T47D (cell line): ENCODE results near the gene C2CD4D.
"Not testable (repeated sequence)": the region's sequence is repeated elsewhere in the genome, so short reads cannot be mapped to it uniquely, and the experiment has no call there.

ENCODE experiments used
- DNase-seq, 2 experiments: peaks; one replicate each; pipeline versions ENCODE4 v3.0.0 to v3.0.0-alpha.2; 2011 to 2012; ENCODE audit warnings: low read depth in 1 of 2, low spot score in 1 of 2
- JUND ChIP-seq: IDR thresholded peaks from 2 replicates; pipeline ENCODE4 v1.6.1; 2012; ENCODE audit warnings: low read depth
- in situ Hi-C: cut with HindIII; loops from 2 replicates; pipeline ENCODE4 v1.10.0; 2016; ENCODE audit warnings: low sequenced_read_pairs, low pct_unique_long_range_greater_than_20kb

C2CD4D gene

GRCh38 chr1:151871284-151872030 lies 31.8 kb upstream of the C2CD4D start:
- TF ChIP-seq JUND: no peak
- DNase-seq: peak; percentile 61 to 76
- in situ Hi-C loops: no loop called here

GRCh38 chr1:151868486-151868885 lies 28.9 kb upstream of the C2CD4D start:
- TF ChIP-seq JUND: no peak
- in situ Hi-C loops: no loop called here
- no peak for DNase-seq

GRCh38 chr1:151867765-151868411 lies 28.3 kb upstream of the C2CD4D start:
- no peak for DNase-seq
- in situ Hi-C loops: no loop called here
- TF ChIP-seq JUND: no peak

GRCh38 chr1:151867321-151867720 lies 27.7 kb upstream of the C2CD4D start:
- no peak for TF ChIP-seq JUND
- no peak for DNase-seq
- in situ Hi-C loops: no loop called here

GRCh38 chr1:151864411-151864810 lies 24.8 kb upstream of the C2CD4D start:
- in situ Hi-C loops: no loop called here
- no peak for DNase-seq
- no peak for TF ChIP-seq JUND

GRCh38 chr1:151862604-151863003 lies 23.0 kb upstream of the C2CD4D start:
- no peak for TF ChIP-seq JUND
- no peak for DNase-seq
- in situ Hi-C loops: no loop called here

- DNase-seq: peak in 1 of 2 experiments; percentile 40
- in situ Hi-C loops: no loop called here
- TF ChIP-seq JUND: no peak
Measured at GRCh38 chr1:151860504-151861187, 21.0 kb upstream of the C2CD4D start.

- DNase-seq: no peak
- no peak for TF ChIP-seq JUND
- in situ Hi-C loops: no loop called here
Measured at GRCh38 chr1:151859891-151860293, 20.3 kb upstream of the C2CD4D start.

GRCh38 chr1:151858886-151859665 lies 19.5 kb upstream of the C2CD4D start:
- in situ Hi-C loops: no loop called here
- no peak for TF ChIP-seq JUND
- DNase-seq: no peak

GRCh38 chr1:151858030-151858746 lies 18.6 kb upstream of the C2CD4D start:
- in situ Hi-C loops: no loop called here
- no peak for DNase-seq

GRCh38 chr1:151855933-151856332 lies 16.3 kb upstream of the C2CD4D start:
- no peak for DNase-seq
- in situ Hi-C loops: no loop called here
- no peak for TF ChIP-seq JUND

More at GRCh38 chr1:151858030-151858746, 18.6 kb upstream of the C2CD4D start:
- TF ChIP-seq JUND: no peak

- in situ Hi-C loops: not testable (repeated sequence)
- DNase-seq: peak in 1 of 2 experiments; percentile 37
Measured at GRCh38 chr1:151855516-151855915, 15.9 kb upstream of the C2CD4D start.
